Muscle layer of duodenum (tissue), 2 donors: ENCODE data around the gene TEX14.
"Not testable (repeated sequence)": the region's sequence is repeated elsewhere in the genome, so short reads cannot be mapped to it uniquely, and the experiment has no call there.

Experiments
- H3K27ac ChIP-seq: one replicate; pipeline ENCODE4 v1.7.0; 2013; ENCODE audit warnings: mild to moderate bottlenecking, low read length
- H3K27me3 ChIP-seq: one replicate; pipeline ENCODE4 v1.7.0; 2013; ENCODE audit warnings: low read depth, mild to moderate bottlenecking, control low read depth, low read length
- H3K36me3 ChIP-seq, 2 donors: one replicate each; pipeline ENCODE4 v1.7.0; 2013; ENCODE audit warnings: low read length in 2 of 2, control low read depth in 1 of 2, mild to moderate bottlenecking in 1 of 2; ENCODE audit not compliant: insufficient read depth in 2 of 2, control insufficient read depth in 1 of 2
- H3K4me1 ChIP-seq, 2 donors: one replicate each; pipeline ENCODE4 v1.7.0; 2013; ENCODE audit warnings: low read length in 2 of 2, mild to moderate bottlenecking in 2 of 2, control low read depth in 1 of 2, moderate library complexity in 1 of 2; ENCODE audit not compliant: insufficient read depth in 2 of 2, control insufficient read depth in 1 of 2
- H3K4me3 ChIP-seq, 2 donors: one replicate each; pipeline ENCODE4 v1.7.0; 2013; ENCODE audit warnings: low read length in 2 of 2, low read depth in 1 of 2, mild to moderate bottlenecking in 1 of 2
- H3K9me3 ChIP-seq, 2 donors: one replicate each; pipeline ENCODE4 v1.7.0; 2013; ENCODE audit warnings: low read length in 2 of 2, control low read depth in 1 of 2, mild to moderate bottlenecking in 1 of 2; ENCODE audit not compliant: control insufficient read depth in 1 of 2
- donor health status: healthy.

Gene TEX14

DNA sequence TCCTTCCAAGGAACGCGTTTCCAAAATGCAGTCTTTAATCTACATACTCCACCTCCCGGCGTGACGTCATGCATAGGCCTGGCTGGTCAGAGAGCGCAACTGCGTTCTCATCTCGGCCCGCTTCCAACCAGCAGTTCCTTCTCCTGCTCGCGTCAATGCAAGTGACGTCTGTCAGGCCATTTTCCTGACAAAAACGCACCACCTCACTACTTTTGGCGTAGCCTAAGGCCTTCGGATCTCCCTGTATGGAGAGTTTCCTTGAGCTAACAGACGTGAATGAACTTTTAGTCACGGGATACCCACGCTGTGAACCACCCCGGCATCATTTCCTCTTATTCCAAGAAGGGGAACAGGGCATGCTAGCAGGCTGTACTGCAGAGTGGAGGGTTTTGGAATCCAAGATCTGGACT is 25.0 kb downstream of the TEX14 start:
- H3K27me3 ChIP-seq, result no peaks in the 10 kb centered on the region
- H3K27ac ChIP-seq, result peak overlapping the region; percentile 56
- no peaks in the 10 kb centered on the region for H3K4me1 ChIP-seq
- H3K9me3 ChIP-seq, result no peaks in the 10 kb centered on the region
- H3K4me3 ChIP-seq, result peak overlapping the region in 1 of 2 donors; percentile 40
- H3K36me3 ChIP-seq, result no peaks in the 10 kb centered on the region

DNA sequence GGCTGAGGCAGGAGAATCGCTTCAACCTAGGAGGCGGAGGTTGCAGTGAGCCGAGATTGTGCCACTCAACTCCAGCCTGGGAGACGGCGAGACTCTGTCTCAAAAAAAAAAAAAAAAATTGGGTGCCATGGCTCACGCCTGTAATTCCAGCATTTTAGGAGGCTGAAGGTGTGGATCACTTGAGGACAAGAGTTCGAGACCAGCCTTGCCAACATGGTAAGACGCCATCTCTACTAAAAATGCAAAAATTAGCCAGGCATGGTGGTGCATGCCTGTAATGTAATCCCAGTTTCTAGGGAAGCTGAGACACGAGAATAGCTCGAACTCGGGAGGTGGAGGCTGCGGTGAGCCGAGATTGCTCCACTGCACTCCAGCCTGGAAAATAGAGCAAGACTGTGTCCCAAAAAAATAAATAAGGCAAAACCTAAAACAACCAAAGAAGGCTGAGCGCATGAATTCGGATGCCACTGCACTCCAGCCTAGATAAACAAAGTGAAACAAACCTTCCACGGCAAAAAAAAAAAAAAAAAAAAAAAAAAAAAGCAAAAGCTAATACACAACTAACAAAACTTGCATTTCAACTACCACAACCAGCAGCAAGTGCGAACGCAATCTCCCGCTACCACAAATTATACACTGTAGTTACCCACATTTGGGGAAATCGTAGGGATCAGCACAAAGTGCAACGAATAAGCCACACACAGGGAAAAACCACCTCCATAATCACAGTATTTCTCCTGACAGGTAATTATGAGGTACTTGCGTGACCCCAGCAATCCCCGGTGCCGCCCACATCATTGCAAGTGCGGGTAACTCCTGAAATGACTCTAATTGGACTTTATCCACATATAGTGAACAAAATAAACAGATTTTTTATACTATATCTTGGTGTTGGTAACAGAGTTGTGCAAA is 25.6 kb downstream of the TEX14 start:
- Histone ChIP-seq H3K27ac (peak overlapping the region; percentile 56), H3K9me3 (no peaks in the 10 kb centered on the region), H3K27me3 (no peaks in the 10 kb centered on the region), H3K4me1 (no peaks in the 10 kb centered on the region), H3K4me3 (peak overlapping the region in 1 of 2 donors; percentile 40), H3K36me3 (no peaks in the 10 kb centered on the region)

DNA sequence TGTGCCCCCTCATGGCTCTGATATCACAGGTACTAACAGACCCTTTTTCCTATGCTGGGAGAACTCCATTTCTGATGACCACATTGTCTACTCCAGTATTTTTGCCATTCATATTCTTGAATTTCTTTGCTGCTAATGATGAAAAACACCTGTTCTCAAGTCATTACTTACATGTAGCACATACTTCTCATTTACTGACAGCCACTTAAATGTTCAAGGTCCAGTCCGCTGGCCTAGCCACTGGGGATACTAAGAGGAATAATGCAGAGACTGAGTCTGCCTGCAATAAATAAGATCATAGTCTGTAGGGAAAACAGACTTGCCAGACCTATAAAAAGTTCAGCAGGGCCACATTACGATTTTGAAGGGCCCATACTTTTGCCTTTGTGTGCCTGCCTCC is 27.5 kb downstream of the TEX14 start:
- H3K27me3 ChIP-seq, result no peaks in the 10 kb centered on the region

DNA sequence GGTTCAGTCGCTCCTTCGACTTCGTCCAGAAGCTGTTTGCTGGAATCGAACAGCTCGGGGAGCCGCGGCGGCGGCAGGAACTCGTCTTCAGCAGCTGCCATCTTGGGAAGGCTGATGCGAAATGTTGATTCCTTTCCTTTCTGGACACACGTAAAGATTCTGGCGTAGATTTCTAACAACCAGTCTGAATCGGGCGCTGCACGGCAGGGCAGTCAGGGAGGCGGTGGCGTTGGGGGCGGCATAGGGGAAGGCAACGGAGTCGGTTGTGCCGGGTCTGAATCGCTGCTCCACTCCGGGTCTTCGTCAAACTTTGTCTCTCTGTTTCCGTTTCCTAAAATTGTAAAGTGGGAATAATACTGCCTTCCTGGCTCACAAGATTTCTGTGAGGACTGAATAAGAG is 30.3 kb downstream of the TEX14 start:
- Histone ChIP-seq H3K4me3 (no peak overlapping the region), H3K4me1 (no peaks in the 10 kb centered on the region), H3K36me3 (no peaks in the 10 kb centered on the region), H3K27me3 (no peaks in the 10 kb centered on the region), H3K9me3 (no peaks in the 10 kb centered on the region), H3K27ac (no peak overlapping the region)

More for the DNA sequence above, 27.5 kb downstream of the TEX14 start:
- Histone ChIP-seq H3K4me1 (no peaks in the 10 kb centered on the region), H3K36me3 (no peaks in the 10 kb centered on the region), H3K27ac (no peak overlapping the region), H3K4me3 (no peak overlapping the region), H3K9me3 (no peaks in the 10 kb centered on the region)

DNA sequence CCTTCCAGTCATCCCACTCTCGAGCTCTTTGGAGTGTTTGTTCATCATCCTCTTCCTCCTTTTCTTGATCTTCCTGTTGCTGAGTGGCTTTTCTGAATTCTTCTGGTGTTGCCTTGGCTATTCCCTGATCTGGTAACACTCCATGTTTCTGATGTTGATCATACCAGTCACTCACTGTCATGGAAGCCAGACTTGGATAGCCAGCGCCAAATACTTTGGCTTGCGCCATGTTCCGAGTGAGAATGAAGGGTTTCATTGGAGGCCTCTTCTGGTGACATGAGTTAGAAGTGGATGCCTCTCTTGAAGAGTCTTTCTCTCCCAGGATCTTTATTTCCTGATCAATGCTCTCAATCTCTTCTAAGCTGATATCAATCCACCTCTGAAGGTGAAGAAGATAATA is 31.2 kb downstream of the TEX14 start:
- Histone ChIP-seq H3K27me3 (no peaks in the 10 kb centered on the region), H3K4me1 (no peaks in the 10 kb centered on the region), H3K27ac (no peak overlapping the region), H3K9me3 (no peaks in the 10 kb centered on the region), H3K36me3 (no peaks in the 10 kb centered on the region), H3K4me3 (no peak overlapping the region)

DNA sequence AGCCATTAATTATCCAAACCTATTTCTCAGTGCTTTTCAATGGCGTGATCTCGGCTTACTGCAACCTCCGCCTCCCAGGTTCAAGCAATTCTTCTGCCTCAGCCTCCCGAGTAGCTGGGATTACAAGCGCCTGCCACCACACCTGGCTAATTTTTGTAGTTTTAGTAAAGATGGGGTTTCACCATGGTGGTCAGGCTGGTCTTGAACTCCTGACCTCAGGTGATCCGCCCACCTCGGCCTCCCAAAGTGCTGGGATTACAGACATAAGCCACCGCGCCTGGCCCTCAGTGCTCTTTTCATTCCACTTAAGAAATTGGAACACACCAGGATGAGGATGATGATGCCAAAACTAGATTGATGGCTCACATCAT is 32.1 kb downstream of the TEX14 start:
- Histone ChIP-seq H3K4me3 (peak overlapping the region; percentile 34 to 74), H3K27ac (peak overlapping the region; percentile 92)
- H3K4me1 ChIP-seq, H3K36me3 ChIP-seq, H3K9me3 ChIP-seq, H3K27me3 ChIP-seq: not testable (repeated sequence)

DNA sequence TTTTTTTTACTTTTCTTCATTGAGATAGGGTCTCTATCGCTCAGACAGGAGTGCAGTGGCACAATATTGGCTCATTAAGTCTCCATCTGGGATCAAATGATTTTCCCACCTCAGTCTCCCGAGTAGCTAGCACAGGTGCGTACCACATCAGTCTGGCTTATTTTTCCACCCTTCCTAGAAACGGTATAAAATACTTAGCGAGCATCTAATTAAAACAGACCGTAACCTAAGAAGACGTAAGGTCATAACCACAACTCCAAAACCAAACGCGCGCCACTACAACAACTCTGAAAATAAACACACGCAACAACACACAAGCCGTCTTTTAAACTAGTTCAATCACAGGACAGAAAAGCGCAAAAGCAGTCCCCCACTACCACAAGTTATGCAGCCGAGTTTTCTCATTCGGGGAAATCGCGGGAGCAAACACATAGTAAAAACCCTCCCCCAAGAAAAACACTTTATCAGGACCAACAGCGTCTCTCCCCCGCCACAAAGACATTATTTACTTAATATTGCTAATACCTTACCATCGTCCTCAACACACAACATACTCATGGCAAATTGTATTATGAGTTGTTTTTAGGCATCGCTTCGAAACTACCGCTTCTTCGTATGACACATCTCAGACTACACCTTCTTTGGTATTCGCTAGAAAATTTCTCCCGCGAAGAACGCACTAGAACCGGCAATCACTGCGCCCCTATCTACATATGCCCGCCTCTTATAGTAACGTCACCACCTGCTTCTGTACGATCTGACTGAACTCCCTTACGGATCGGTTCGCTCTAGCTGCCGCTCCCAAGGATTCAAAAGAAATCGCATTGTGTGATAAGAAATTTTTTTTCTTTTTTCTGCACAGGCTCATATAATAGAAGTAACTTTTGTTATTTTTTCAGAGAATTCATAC is 32.8 kb downstream of the TEX14 start:
- Histone ChIP-seq H3K27ac (peak overlapping the region; percentile 92), H3K4me3 (peak overlapping the region; percentile 34 to 74), H3K27me3 (no peaks in the 10 kb centered on the region), H3K36me3 (no peaks in the 10 kb centered on the region), H3K4me1 (no peaks in the 10 kb centered on the region), H3K9me3 (no peaks in the 10 kb centered on the region)

DNA sequence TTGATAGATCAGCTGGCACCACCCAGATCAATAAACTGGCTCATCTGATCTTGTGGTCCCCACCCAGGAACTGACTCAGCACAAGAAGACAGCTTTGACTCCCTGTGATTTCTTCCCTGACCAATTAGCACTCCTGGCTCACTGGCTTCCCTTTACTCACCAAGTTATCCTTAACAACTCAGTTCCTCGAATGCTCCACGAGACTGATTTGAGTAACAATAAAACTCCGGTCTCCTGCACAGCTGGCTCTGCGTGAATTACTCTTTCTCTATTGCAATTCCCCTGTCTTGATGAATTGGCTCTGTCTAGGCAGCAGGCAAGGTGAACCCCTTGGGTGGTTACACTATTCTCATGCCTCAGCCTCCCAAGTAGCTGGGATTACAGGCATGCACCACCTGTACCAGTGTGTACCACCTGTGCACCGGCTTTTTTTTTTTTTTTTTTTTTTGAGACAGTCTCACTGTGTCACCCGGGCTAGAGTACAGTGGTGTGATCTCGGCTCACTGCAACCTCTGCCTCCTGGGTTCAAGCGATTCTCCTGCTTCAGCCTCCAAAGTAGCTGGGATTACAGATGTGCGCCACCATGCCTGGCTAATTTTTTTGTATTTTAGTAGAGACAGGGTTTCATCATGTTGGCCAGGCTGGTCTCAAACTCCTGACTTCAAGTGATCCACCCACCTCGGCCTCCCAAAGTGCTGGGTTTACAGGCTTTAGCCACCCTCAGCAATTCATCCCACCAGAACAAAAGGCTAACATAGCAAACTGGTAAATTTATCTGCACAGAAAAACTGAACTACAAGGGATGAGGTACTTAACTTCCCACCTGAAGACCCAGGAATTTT is 33.7 kb downstream of the TEX14 start:
- Histone ChIP-seq H3K4me3 (peak overlapping the region; percentile 8 to 34), H3K27ac (peak overlapping the region; percentile 92)
- H3K36me3 ChIP-seq, H3K27me3 ChIP-seq, H3K4me1 ChIP-seq, H3K9me3 ChIP-seq: not testable (repeated sequence)

DNA sequence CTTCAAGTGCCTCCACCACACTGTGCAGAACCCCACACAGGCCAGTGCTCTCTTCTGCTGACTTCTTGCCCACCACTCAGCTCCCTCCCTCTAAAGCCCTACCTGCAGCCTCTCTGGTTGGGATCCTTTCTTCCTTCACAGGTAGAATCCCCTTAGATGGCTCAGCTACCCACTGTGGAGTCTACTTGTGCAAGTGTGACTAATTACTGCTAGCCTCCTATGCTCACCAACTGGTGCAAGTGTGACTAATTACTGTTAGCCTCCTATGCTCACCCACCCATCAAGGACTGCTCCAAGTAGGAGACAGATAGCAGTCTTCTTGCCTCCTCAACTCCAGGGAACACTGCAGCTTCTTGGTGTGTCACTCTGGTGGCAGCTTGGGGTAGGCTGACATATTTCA is 43.6 kb downstream of the TEX14 start:
- Histone ChIP-seq H3K27ac (no peak overlapping the region), H3K36me3 (no peaks in the 10 kb centered on the region), H3K9me3 (no peaks in the 10 kb centered on the region), H3K27me3 (no peaks in the 10 kb centered on the region), H3K4me3 (no peak overlapping the region), H3K4me1 (no peaks in the 10 kb centered on the region)

DNA sequence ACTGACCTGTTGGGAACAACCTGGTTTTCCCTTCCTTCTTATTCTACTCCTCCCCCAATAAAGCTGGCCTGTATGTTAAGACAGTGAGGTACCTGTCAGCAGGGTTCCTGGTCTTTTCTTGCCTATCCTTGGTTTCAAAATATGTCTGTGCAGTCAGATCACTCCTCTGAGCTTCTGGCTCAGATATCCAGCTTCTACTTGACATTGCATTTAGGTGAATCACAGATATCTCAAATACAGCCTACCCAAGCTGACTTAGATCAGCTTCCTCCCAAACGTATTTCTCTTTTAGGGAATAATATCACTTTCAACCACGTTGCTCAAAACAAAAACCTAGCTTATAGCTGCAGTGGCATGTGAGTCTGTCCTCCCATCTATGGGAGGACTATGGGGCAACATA is 48.7 kb downstream of the TEX14 start:
- Histone ChIP-seq H3K27ac (no peak overlapping the region), H3K27me3 (no peaks in the 10 kb centered on the region), H3K4me1 (no peaks in the 10 kb centered on the region), H3K9me3 (no peaks in the 10 kb centered on the region), H3K36me3 (no peaks in the 10 kb centered on the region), H3K4me3 (no peak overlapping the region)

DNA sequence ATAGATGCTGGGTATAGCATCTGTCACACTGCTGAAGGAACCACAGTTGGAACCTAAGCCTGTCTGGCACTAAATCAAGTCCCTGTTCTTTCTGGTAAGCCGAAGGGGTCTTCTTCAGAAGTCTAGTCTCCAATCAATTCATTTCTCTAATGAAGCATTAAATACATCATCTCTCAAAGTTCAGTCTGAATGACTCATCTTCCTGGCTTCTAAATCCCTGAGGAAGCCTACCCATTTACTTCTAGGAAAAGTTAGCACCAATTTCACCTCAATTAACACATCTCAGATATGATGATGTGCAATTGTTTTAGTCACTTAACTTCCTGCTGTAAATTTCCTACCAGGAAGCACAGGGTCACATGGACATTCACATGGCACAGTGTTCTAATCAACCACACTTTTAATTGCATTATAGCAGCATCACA is 49.9 kb downstream of the TEX14 start:
- H3K27ac ChIP-seq, result no peak overlapping the region
- no peak overlapping the region for H3K4me3 ChIP-seq
- H3K4me1 ChIP-seq, result no peaks in the 10 kb centered on the region
- H3K9me3 ChIP-seq, result no peaks in the 10 kb centered on the region
- H3K27me3 ChIP-seq, result no peaks in the 10 kb centered on the region
- no peaks in the 10 kb centered on the region for H3K36me3 ChIP-seq
